ENCODE results near the gene CST11. TPM values are rescaled to one million over a fixed set of nuclear protein-coding genes. Genes with fewer than 3 reads are reported as not detected.

Gene CST11
- total and polyA plus RNA-seq, 8 donors, result not detected

- peak in 1 of 4 donors; percentile 37 for DNase-seq
- Histone ChIP-seq H3K27me3 (no peaks in the 10 kb centered on the region), H3K4me1 (no peaks in the 10 kb centered on the region), H3K36me3 (no peaks in the 10 kb centered on the region), H3K4me3 (no peak overlapping the region), H3K9me3 (no peaks in the 10 kb centered on the region), H3K27ac (no peak overlapping the region)
- TF ChIP-seq, protein P1, sequence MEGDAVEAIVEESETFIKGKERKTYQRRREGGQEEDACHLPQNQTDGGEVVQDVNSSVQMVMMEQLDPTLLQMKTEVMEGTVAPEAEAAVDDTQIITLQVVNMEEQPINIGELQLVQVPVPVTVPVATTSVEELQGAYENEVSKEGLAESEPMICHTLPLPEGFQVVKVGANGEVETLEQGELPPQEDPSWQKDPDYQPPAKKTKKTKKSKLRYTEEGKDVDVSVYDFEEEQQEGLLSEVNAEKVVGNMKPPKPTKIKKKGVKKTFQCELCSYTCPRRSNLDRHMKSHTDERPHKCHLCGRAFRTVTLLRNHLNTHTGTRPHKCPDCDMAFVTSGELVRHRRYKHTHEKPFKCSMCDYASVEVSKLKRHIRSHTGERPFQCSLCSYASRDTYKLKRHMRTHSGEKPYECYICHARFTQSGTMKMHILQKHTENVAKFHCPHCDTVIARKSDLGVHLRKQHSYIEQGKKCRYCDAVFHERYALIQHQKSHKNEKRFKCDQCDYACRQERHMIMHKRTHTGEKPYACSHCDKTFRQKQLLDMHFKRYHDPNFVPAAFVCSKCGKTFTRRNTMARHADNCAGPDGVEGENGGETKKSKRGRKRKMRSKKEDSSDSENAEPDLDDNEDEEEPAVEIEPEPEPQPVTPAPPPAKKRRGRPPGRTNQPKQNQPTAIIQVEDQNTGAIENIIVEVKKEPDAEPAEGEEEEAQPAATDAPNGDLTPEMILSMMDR (IDR thresholded peaks at IDR 0.05), result no peak
- no peak for ATAC-seq
- intact Hi-C loops (cut with DNase I), result no loop called here
These were observed 16.8 kb downstream of the CST11 start for GRCh38 chr20:23435626-23436539.

GRCh38 chr20:23434521-23435313 is 18.0 kb downstream of the CST11 start:
- Histone ChIP-seq H3K27me3 (no peaks in the 10 kb centered on the region), H3K36me3 (no peaks in the 10 kb centered on the region), H3K27ac (no peak overlapping the region), H3K4me1 (no peaks in the 10 kb centered on the region), H3K9me3 (no peaks in the 10 kb centered on the region), H3K4me3 (no peak overlapping the region)
- no peak for ATAC-seq
- DNase-seq, result no peak
- TF ChIP-seq, protein P1 (IDR thresholded peaks at IDR 0.05), result no peak
- intact Hi-C loops (cut with DNase I), result no loop called here

GRCh38 chr20:23433628-23434027 is 19.0 kb downstream of the CST11 start:
- Histone ChIP-seq H3K36me3 (no peaks in the 10 kb centered on the region), H3K4me3 (no peak overlapping the region), H3K9me3 (no peaks in the 10 kb centered on the region), H3K27me3 (no peaks in the 10 kb centered on the region), H3K27ac (no peak overlapping the region), H3K4me1 (no peaks in the 10 kb centered on the region)
- TF ChIP-seq, protein P1 (IDR thresholded peaks at IDR 0.05), result no peak
- ATAC-seq, result no peak
- intact Hi-C loops (cut with DNase I), result no loop called here
- no peak for DNase-seq

- H3K9me3 ChIP-seq, result no peaks in the 10 kb centered on the region
These were observed 27.5 kb downstream of the CST11 start for GRCh38 chr20:23425129-23425528.

More at GRCh38 chr20:23425129-23425528, 27.5 kb downstream of the CST11 start:
- TF ChIP-seq, protein P1 (IDR thresholded peaks at IDR 0.05), result no peak
- peaks cover 0 to 3% of the 10 kb centered on the region in 2 donors for H3K4me1 ChIP-seq
- no peak overlapping the region for H3K27ac ChIP-seq
- H3K27me3 ChIP-seq, result no peaks in the 10 kb centered on the region
- ATAC-seq, result no peak
- intact Hi-C loops (cut with DNase I), result no loop called here
- no peak overlapping the region for H3K4me3 ChIP-seq
- DNase-seq, result no peak
- H3K36me3 ChIP-seq, result no peaks in the 10 kb centered on the region
